Neutrophil (primary cell): ENCODE measurements around the gene BBX.

Experiments used
- H3K27ac ChIP-seq: fragments of 200-600 bp; sonication (generic); 2 replicates; pipeline ENCODE4 v1.5.1; 2016; ENCODE audit warnings: mild to moderate bottlenecking, moderate library complexity
- H3K27me3 ChIP-seq: fragments of 200-600 bp; sonication (generic); 2 replicates; pipeline ENCODE4 v1.6.0; 2016; ENCODE audit warnings: mild to moderate bottlenecking
- H3K36me3 ChIP-seq: fragments of 200-600 bp; sonication (generic); 2 replicates; pipeline ENCODE4 v1.5.1; 2017
- H3K4me1 ChIP-seq, 2 experiments: fragments of 200-600 bp in 1 of 2; sonication (generic) in 1 of 2; 1 replicate in 1 of 2; 2 replicates in 1 of 2; pipeline versions ENCODE4 v1.5.1 to v1.6.1; 2013 to 2016; ENCODE audit warnings: low read depth in 1 of 2, low read length in 1 of 2, mild to moderate bottlenecking in 1 of 2, moderate library complexity in 1 of 2; ENCODE audit not compliant: control insufficient read depth in 1 of 2, insufficient read depth in 1 of 2
- H3K4me3 ChIP-seq, 2 experiments: fragments of 200-600 bp in 1 of 2; sonication (generic) in 1 of 2; 1 replicate in 1 of 2; 2 replicates in 1 of 2; pipeline ENCODE4 v1.5.1; 2013 to 2016; ENCODE audit warnings: low read depth in 1 of 2, low read length in 1 of 2, mild to moderate bottlenecking in 1 of 2, moderate library complexity in 1 of 2
- H3K9me3 ChIP-seq: fragments of 200-600 bp; sonication (generic); 2 replicates; pipeline ENCODE4 v1.5.1; 2016
- TF ChIP-seq, protein P1 (sequence below): fragments of 200-600 bp; sonication (generic); IDR thresholded peaks from 2 replicates; pipeline ENCODE4 v1.5.1; 2016; ENCODE audit warnings: antibody characterized with exemption

The BBX gene

DNA sequence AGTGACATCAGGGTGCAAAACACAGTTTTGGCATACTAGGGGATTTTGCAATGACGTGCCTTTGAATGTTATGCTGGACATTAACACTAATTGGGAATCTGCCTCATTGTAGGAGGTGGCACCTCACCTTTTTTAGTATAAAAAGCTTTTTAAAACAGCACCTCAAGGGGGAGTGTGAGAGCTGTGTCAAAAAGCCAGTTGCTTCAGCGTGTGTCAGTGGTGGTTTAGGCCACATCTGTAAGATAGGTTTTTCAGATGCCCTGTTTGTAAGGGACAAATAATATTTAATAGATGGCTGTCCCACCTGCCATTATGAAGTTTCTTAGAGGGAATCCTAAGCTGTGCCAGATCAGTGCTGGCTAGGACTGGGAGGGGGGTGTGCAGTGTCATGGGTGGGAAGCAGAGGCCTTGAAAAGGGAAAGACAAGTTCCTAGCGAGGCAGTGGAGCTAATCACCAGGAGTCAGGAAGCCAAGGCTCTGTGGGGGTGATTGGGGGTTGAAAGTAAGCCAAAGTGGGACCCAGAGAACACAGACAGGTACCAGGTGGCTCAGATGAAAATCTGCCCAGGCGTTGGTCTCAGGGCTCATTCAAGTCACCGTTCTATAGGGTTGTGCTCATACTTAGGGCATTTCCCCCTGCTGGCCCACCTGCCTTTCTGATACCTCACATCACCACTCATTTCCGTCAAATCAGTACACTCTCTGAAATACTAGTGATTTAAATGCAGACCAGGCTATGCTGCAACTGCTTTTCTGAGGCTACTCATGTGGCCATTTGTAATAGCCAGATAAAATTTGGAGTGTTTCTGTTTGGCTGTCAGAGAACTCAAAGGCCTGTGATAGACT lies 120.5 kb downstream of the BBX start:
- Histone ChIP-seq H3K27me3 (no peaks in the 10 kb centered on the region), H3K4me1 (no peaks in the 10 kb centered on the region), H3K36me3 (no peaks in the 10 kb centered on the region), H3K4me3 (no peak overlapping the region), H3K9me3 (no peaks in the 10 kb centered on the region), H3K27ac (no peak overlapping the region)
- TF ChIP-seq, protein P1, sequence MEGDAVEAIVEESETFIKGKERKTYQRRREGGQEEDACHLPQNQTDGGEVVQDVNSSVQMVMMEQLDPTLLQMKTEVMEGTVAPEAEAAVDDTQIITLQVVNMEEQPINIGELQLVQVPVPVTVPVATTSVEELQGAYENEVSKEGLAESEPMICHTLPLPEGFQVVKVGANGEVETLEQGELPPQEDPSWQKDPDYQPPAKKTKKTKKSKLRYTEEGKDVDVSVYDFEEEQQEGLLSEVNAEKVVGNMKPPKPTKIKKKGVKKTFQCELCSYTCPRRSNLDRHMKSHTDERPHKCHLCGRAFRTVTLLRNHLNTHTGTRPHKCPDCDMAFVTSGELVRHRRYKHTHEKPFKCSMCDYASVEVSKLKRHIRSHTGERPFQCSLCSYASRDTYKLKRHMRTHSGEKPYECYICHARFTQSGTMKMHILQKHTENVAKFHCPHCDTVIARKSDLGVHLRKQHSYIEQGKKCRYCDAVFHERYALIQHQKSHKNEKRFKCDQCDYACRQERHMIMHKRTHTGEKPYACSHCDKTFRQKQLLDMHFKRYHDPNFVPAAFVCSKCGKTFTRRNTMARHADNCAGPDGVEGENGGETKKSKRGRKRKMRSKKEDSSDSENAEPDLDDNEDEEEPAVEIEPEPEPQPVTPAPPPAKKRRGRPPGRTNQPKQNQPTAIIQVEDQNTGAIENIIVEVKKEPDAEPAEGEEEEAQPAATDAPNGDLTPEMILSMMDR, result no peak

GRCh38 chr3:107644631-107645030 lies 121.9 kb downstream of the BBX start:
- H3K4me3 ChIP-seq, result no peak overlapping the region
- H3K4me1 ChIP-seq, result no peaks in the 10 kb centered on the region
- no peak overlapping the region for H3K27ac ChIP-seq
- no peaks in the 10 kb centered on the region for H3K9me3 ChIP-seq
- H3K27me3 ChIP-seq, result no peaks in the 10 kb centered on the region
- TF ChIP-seq, protein P1, result no peak
- H3K36me3 ChIP-seq, result no peaks in the 10 kb centered on the region

- Histone ChIP-seq H3K27ac (no peak overlapping the region), H3K4me3 (no peak overlapping the region), H3K27me3 (no peaks in the 10 kb centered on the region), H3K4me1 (no peaks in the 10 kb centered on the region), H3K9me3 (no peaks in the 10 kb centered on the region), H3K36me3 (no peaks in the 10 kb centered on the region)
- TF ChIP-seq, protein P1, result no peak
These were observed 128.0 kb downstream of the BBX start for GRCh38 chr3:107650788-107651187.

- no peaks in the 10 kb centered on the region for H3K27me3 ChIP-seq
- no peaks in the 10 kb centered on the region for H3K36me3 ChIP-seq
- H3K4me3 ChIP-seq, result no peak overlapping the region
- no peaks in the 10 kb centered on the region for H3K4me1 ChIP-seq
- H3K27ac ChIP-seq, result no peak overlapping the region
- TF ChIP-seq, protein P1, result no peak
- no peaks in the 10 kb centered on the region for H3K9me3 ChIP-seq
These were observed 129.0 kb downstream of the BBX start for GRCh38 chr3:107651782-107652181.

- no peaks in the 10 kb centered on the region for H3K27me3 ChIP-seq
- H3K4me3 ChIP-seq, result no peak overlapping the region
- H3K27ac ChIP-seq, result no peak overlapping the region
- H3K36me3 ChIP-seq, result no peaks in the 10 kb centered on the region
- TF ChIP-seq, protein P1, result no peak
- no peaks in the 10 kb centered on the region for H3K9me3 ChIP-seq
- H3K4me1 ChIP-seq, result no peaks in the 10 kb centered on the region
These were observed 131.5 kb downstream of the BBX start for GRCh38 chr3:107654218-107654617.
